Measurements from ENCODE around the gene KCNJ15. TPM values are rescaled to one million over a fixed set of nuclear protein-coding genes. Genes with fewer than 3 reads are reported as not detected.

KCNJ15 gene
- total and polyA plus RNA-seq, 2 of the 4 experiments (the other 2 are of a cell fraction), result under 0.01 to 0.07 TPM

- no peak overlapping the region for H2AK9ac ChIP-seq (replicated peaks; ENCODE audit: low read depth, low read length, poor library complexity)
- no peak overlapping the region for H3K4me3 ChIP-seq (ENCODE audit: insufficient read depth, low read depth, low read length)
- intact Hi-C loops (cut with micrococcal nuclease), result loop anchor here (1.0 kb wide), 1 partner anchor 116 kb away; no protein-coding TSS in a partner anchor
- no peak overlapping the region for H3K9ac ChIP-seq (ENCODE audit: low read depth, low read length)
- no peak overlapping the region for H4K91ac ChIP-seq (ENCODE audit: insufficient read depth, low read depth, low read length)
- ChIA-PET POLR2A (ENCODE audit: unreplicated experiment) (no interaction called here), CTCF (interaction anchor here (0.7 kb wide), 1 partner anchor 116 kb away, joined by 3 read pairs; no protein-coding TSS in a partner anchor)
- no peak overlapping the region for H4K8ac ChIP-seq (ENCODE audit: low read depth in 2 of 2, low read length in 2 of 2)
- in situ Hi-C loops (cut with MboI; ENCODE audit: low sequenced_read_pairs), result no loop called here
- ATAC-seq (ENCODE audit: low read depth) (peak; percentile 74), DNase-seq (no peak)
- no peak overlapping the region for H2BK20ac ChIP-seq (ENCODE audit: low read depth, low read length)
- H2AFZ ChIP-seq (replicated peaks; ENCODE audit: low read length, poor library complexity), result no peak overlapping the region
- dilution Hi-C loops (cut with HindIII; ENCODE audit: low sequenced_read_pairs, unreplicated experiment), result no loop called here
- no peak overlapping the region for H2BK120ac ChIP-seq (ENCODE audit: low read depth, low read length)
- no peak for TF ChIP-seq BHLHE40 (IDR thresholded peaks at IDR 0.05; ENCODE audit: low read depth, low read length)
- no peak for TF ChIP-seq MAFK (IDR thresholded peaks at IDR 0.05; ENCODE audit: low read depth, low read length)
- no peak for TF ChIP-seq NFE2L2 (IDR thresholded peaks at IDR 0.05; ENCODE audit: low read depth, low read length)
- peak; percentile 36 for TF ChIP-seq CTCF (conservative IDR thresholded peaks at IDR 0.05; ENCODE audit: low read depth, low read length)
- no peak for TF ChIP-seq RCOR1 (IDR thresholded peaks at IDR 0.05; ENCODE audit: insufficient replicate concordance, low read length)
- TF ChIP-seq MXI1 (IDR thresholded peaks at IDR 0.05; ENCODE audit: borderline replicate concordance, low read depth, low read length), result no peak
- peak; percentile 22; the same call in 1 of the 2 replicates for TF ChIP-seq SMC3 (IDR thresholded peaks at IDR 0.05; ENCODE audit: low read depth, low read length)
- no peak for TF ChIP-seq CEBPB (IDR thresholded peaks at IDR 0.05; ENCODE audit: low read depth, low read length)
- no peak for TF ChIP-seq ELK1 (IDR thresholded peaks at IDR 0.05; ENCODE audit: borderline replicate concordance, low read depth, low read length)
- TF ChIP-seq CHD1 (IDR thresholded peaks at IDR 0.05; ENCODE audit: low read depth, low read length), result no peak
- TF ChIP-seq MAZ (IDR thresholded peaks at IDR 0.05; ENCODE audit: borderline replicate concordance, low read depth, low read length), result no peak
- no peak for TF ChIP-seq FOS (IDR thresholded peaks at IDR 0.05; ENCODE audit: low read depth, low read length)
- TF ChIP-seq RFX5 (IDR thresholded peaks at IDR 0.05; ENCODE audit: low read depth, low read length), result no peak
- no peak for TF ChIP-seq POLR2A (IDR thresholded peaks at IDR 0.05; ENCODE audit: low read depth, low read length)
- TF ChIP-seq USF2 (IDR thresholded peaks at IDR 0.05; ENCODE audit: low read depth, low read length), result no peak
- TF ChIP-seq RAD21 (IDR thresholded peaks at IDR 0.05; ENCODE audit: low read length), result peak; percentile 25; the same call in 1 of the 2 replicates
- WGBS, 2 experiments (ENCODE audit: extremely low coverage in 2 of 2, insufficient read length in 1 of 2), result no CpG with 5 or more reads among the region's 2 CpGs
- BruUV-seq (replicated peaks), result no TSS peak
- H3K36me3 ChIP-seq (ENCODE audit: control insufficient read depth, insufficient read depth, low read length), result no peaks in the 10 kb centered on the region
- no peak overlapping the region for H3K4ac ChIP-seq (ENCODE audit: low read depth, low read length)
- H3K56ac ChIP-seq (ENCODE audit: extremely low read depth, insufficient read depth, low read length), result no peak overlapping the region
- H3K14ac ChIP-seq (replicated peaks; ENCODE audit: low read depth, low read length), result no peak overlapping the region
- H3K9me1 ChIP-seq (ENCODE audit: insufficient read depth, low read length), result no peaks in the 10 kb centered on the region
- no peak overlapping the region for H3K27ac ChIP-seq (ENCODE audit: insufficient read depth, low read length)
- H2BK15ac ChIP-seq (ENCODE audit: low read depth, low read length), result no peak overlapping the region
- H2AK5ac ChIP-seq (ENCODE audit: low read depth, low read length), result no peak overlapping the region
- H3K27me3 ChIP-seq (ENCODE audit: control insufficient read depth, insufficient read depth, low read length), result no peaks in the 10 kb centered on the region
- H4K20me1 ChIP-seq (ENCODE audit: insufficient read depth, low read length), result no peaks in the 10 kb centered on the region
- no peak overlapping the region for H2BK5ac ChIP-seq (ENCODE audit: low read depth, low read length, poor library complexity, severe bottlenecking)
- no peaks in the 10 kb centered on the region; the same call in 1 of the 2 replicates for H3K9me3 ChIP-seq (ENCODE audit: control insufficient read depth, insufficient read depth, low read length)
- no peaks in the 10 kb centered on the region for H3K4me1 ChIP-seq (ENCODE audit: control insufficient read depth, insufficient read depth, low read length)
- no peak overlapping the region for H3K18ac ChIP-seq (ENCODE audit: low read depth, low read length)
- no peak overlapping the region for H4K5ac ChIP-seq (ENCODE audit: low read depth, low read length)
- H3K4me2 ChIP-seq (ENCODE audit: low read depth, low read length), result peak overlapping the region; percentile 13; the same call in 1 of the 2 replicates
- no peak overlapping the region for H3K23ac ChIP-seq (ENCODE audit: low read depth, low read length)
- H3K79me1 ChIP-seq (ENCODE audit: low read depth in 1 of 2, low read length in 2 of 2), result no peaks in the 10 kb centered on the region
These were observed 20.6 kb upstream of the KCNJ15 start for GRCh38 chr21:38236232-38236631.

Data from IMR-90 (cell line).